Liver (tissue), 9 donors: Measurements from ENCODE around the gene MESP1. TPM values are rescaled to one million over a fixed set of nuclear protein-coding genes. Genes with fewer than 3 reads are reported as not detected.

Experiments
- DNase-seq: peaks from one replicate; pipeline ENCODE4 v3.0.0-alpha.2; 2017; ENCODE audit warnings: low spot score
- H3K27ac ChIP-seq, 2 donors: one replicate each; pipeline ENCODE4 v1.7.0; 2013; ENCODE audit warnings: inconsistent platforms in 2 of 2, low read length in 2 of 2, control low read depth in 1 of 2, low read depth in 1 of 2, mild to moderate bottlenecking in 1 of 2
- H3K27me3 ChIP-seq, 4 donors: one replicate each; pipeline versions ENCODE4 v1.6.1 to v1.7.0; 2013; ENCODE audit warnings: low read length in 3 of 4, inconsistent platforms in 1 of 4, mild to moderate bottlenecking in 1 of 4, moderate library complexity in 1 of 4; ENCODE audit not compliant: control insufficient read depth in 4 of 4, insufficient read depth in 4 of 4
- H3K36me3 ChIP-seq, 4 donors: one replicate each; pipeline versions ENCODE4 v1.6.1 to v1.7.0; 2013; ENCODE audit warnings: low read length in 3 of 4, mild to moderate bottlenecking in 3 of 4, low read depth in 1 of 4, moderate library complexity in 1 of 4; ENCODE audit not compliant: control insufficient read depth in 4 of 4, insufficient read depth in 3 of 4
- H3K4me1 ChIP-seq, 4 donors: one replicate each; pipeline versions ENCODE4 v1.6.1 to v1.7.0; 2013; ENCODE audit warnings: low read length in 3 of 4, mild to moderate bottlenecking in 3 of 4, moderate library complexity in 1 of 4; ENCODE audit not compliant: control insufficient read depth in 4 of 4, insufficient read depth in 4 of 4
- H3K4me3 ChIP-seq, 3 donors: one replicate each; pipeline versions ENCODE4 v1.6.1 to v1.7.0; 2013; ENCODE audit warnings: low read length in 3 of 3, control low read depth in 1 of 3, low read depth in 1 of 3, mild to moderate bottlenecking in 1 of 3
- H3K9ac ChIP-seq, 2 donors: one replicate each; pipeline ENCODE4 v1.7.0; 2013; ENCODE audit warnings: low read length in 2 of 2, mild to moderate bottlenecking in 2 of 2, moderate library complexity in 2 of 2, control low read depth in 1 of 2, low read depth in 1 of 2
- H3K9me3 ChIP-seq, 4 donors: one replicate each; pipeline versions ENCODE4 v1.6.1 to v1.7.0; 2013; ENCODE audit warnings: low read length in 3 of 4; ENCODE audit not compliant: control insufficient read depth in 4 of 4
- EGR1 ChIP-seq, 2 donors: IDR thresholded peaks; 2 replicates each; pipeline ENCODE4 v1.6.1; 2016 to 2018; ENCODE audit warnings: antibody characterized with exemption in 2 of 2, low read depth in 2 of 2
- FOXA1 ChIP-seq: IDR thresholded peaks from 2 replicates; pipeline ENCODE4 v1.6.1; 2016; ENCODE audit warnings: antibody characterized with exemption
- FOXA2 ChIP-seq: IDR thresholded peaks from 2 replicates; pipeline ENCODE4 v1.6.1; 2016; ENCODE audit warnings: antibody characterized with exemption
- GABPA ChIP-seq, 2 donors: IDR thresholded peaks in 1 of 2; conservative IDR thresholded peaks in 1 of 2; 2 replicates each; pipeline ENCODE4 v1.6.1; 2016; ENCODE audit warnings: antibody characterized with exemption in 2 of 2, mild to moderate bottlenecking in 1 of 2, moderate library complexity in 1 of 2
- HNF4A ChIP-seq, 2 donors: conservative IDR thresholded peaks; 2 replicates each; pipeline ENCODE4 v1.6.1; 2016; ENCODE audit warnings: antibody characterized with exemption in 2 of 2, mild to moderate bottlenecking in 2 of 2
- HNF4G ChIP-seq: IDR thresholded peaks from 2 replicates; pipeline ENCODE4 v1.6.1; 2016; ENCODE audit warnings: antibody characterized with exemption
- JUND ChIP-seq, 2 donors: IDR thresholded peaks; 2 replicates each; pipeline ENCODE4 v1.6.1; 2016; ENCODE audit warnings: antibody characterized with exemption in 2 of 2
- MAX ChIP-seq: IDR thresholded peaks from 2 replicates; pipeline ENCODE4 v1.6.1; 2016; ENCODE audit warnings: antibody characterized with exemption
- NR2F2 ChIP-seq: IDR thresholded peaks from 2 replicates; pipeline ENCODE4 v1.6.1; 2016; ENCODE audit warnings: antibody characterized with exemption
- RAD21 ChIP-seq, 2 donors: IDR thresholded peaks; 2 replicates each; pipeline ENCODE4 v1.6.1; 2016; ENCODE audit warnings: antibody characterized with exemption in 2 of 2, mild to moderate bottlenecking in 2 of 2
- RXRA ChIP-seq, 2 donors: IDR thresholded peaks; 2 replicates each; pipeline ENCODE4 v1.6.1; 2017 to 2018; ENCODE audit warnings: antibody characterized with exemption in 2 of 2, mild to moderate bottlenecking in 1 of 2
- SP1 ChIP-seq: IDR thresholded peaks from 2 replicates; pipeline ENCODE4 v1.6.1; 2018; ENCODE audit warnings: antibody characterized with exemption, mild to moderate bottlenecking
- TAF1 ChIP-seq: conservative IDR thresholded peaks from 2 replicates; pipeline ENCODE4 v1.6.1; 2016; ENCODE audit warnings: antibody characterized with exemption, mild to moderate bottlenecking
- YY1 ChIP-seq: IDR thresholded peaks from 2 replicates; pipeline ENCODE4 v1.6.1; 2016; ENCODE audit warnings: antibody characterized with exemption, mild to moderate bottlenecking
- WGBS: extraction: QIAGEN DNeasy Blood & Tissue Kit; methylation state at CpG from one replicate; pipeline ENCODE4 v1.1.7; 2013; 5-methylcytosine and 5-hydroxymethylcytosine counted together
- polyA plus RNA-seq, 2 donors: library from polyadenylated mRNA; stranded (reverse) in 1 of 2; unstranded in 1 of 2; fragments of 200-250 nt in 1 of 2; fragments of >200 nt in 1 of 2; fragmentation: Nextera tagmentation in 1 of 2; extraction: Ambion mirVana in 1 of 2; gene quantifications; one replicate each; pipeline versions ENCODE4 v1.2.1 to v1.2.3, GENCODE V29; 2013 to 2015
- total RNA-seq, 2 donors: library from RNA; depleted of rRNA; stranded (reverse); fragments of >200 nt; gene quantifications; one replicate each; pipeline ENCODE4 v1.2.3, GENCODE V29; 2014
- TF ChIP-seq, protein P1 (sequence below): IDR thresholded peaks from 2 replicates; pipeline ENCODE4 v1.6.1; 2016; ENCODE audit warnings: antibody characterized with exemption
- TF ChIP-seq, protein P2 (sequence below): IDR thresholded peaks from 2 replicates; pipeline ENCODE4 v1.6.1; 2016; ENCODE audit warnings: antibody characterized with exemption
- TF ChIP-seq, protein P3 (sequence below): IDR thresholded peaks from 2 replicates; pipeline ENCODE4 v1.6.1; 2016; ENCODE audit warnings: antibody characterized with exemption, mild to moderate bottlenecking
- TF ChIP-seq, protein P4 (sequence below): fragments of 150-350 bp; IDR thresholded peaks from 2 replicates; pipeline ENCODE4 v1.5.1; 2017; ENCODE audit warnings: improper control_type of control experiment, low read depth, low read length; ENCODE audit not compliant: missing input control
- donor health status: healthy.
- donor health status: healthy.
- donor health status: healthy.
- donor health status: healthy.
- donor health status: healthy.

Gene MESP1
- total and polyA plus RNA-seq, 4 donors = 0.14 to 1.8 (median 0.84) TPM

DNA sequence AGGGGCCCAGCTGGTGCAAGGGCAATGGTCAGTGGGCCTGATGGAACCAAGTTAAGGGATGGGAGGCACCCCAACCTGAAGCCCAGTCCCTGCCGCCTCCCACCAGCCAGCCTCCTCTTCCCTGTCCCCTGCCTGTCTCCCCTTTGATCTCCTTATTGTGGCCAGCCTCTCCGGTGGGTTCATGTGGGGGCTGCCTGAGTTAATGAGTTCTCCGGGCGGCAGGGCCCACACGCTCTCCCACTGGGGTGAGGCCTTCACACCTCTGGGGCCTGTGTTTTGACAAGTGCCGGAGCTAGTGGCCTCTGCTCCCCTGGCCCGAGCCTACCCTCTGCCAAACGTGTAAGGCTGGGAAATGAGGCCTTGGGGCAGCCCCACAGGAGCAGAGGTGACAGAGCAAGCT, 7.2 kb upstream of the MESP1 start:
- Histone ChIP-seq H3K9ac (no peak overlapping the region), H3K4me1 (peaks cover 7 to 21% (median 17%) of the 10 kb centered on the region in 4 donors), H3K4me3 (no peak overlapping the region), H3K9me3 (no peaks in the 10 kb centered on the region), H3K27me3 (no peaks in the 10 kb centered on the region), H3K36me3 (no peaks in the 10 kb centered on the region), H3K27ac (no peak overlapping the region)
- DNase-seq = no peak
- 94% methylated on average over 8 of the region's 8 CpGs for WGBS
- TF ChIP-seq TAF1 = no peak

GRCh38 chr15:89756897-89757296, 5.8 kb upstream of the MESP1 start:
- no peak for DNase-seq
- WGBS = 38% methylated on average over 7 of the region's 7 CpGs
- Histone ChIP-seq H3K27me3 (no peaks in the 10 kb centered on the region), H3K9ac (no peak overlapping the region), H3K9me3 (no peaks in the 10 kb centered on the region), H3K27ac (no peak overlapping the region), H3K4me1 (peaks cover 7 to 14% (median 12%) of the 10 kb centered on the region in 4 donors), H3K4me3 (no peak overlapping the region), H3K36me3 (no peaks in the 10 kb centered on the region)
- TF ChIP-seq RXRA (IDR thresholded peaks at IDR 0.05) (peak in 1 of 2 donors; percentile 29), TAF1 (no peak), HNF4G (no peak), FOXA2 (peak; percentile 60), RAD21 (IDR thresholded peaks at IDR 0.05) (no peak), YY1 (peak; percentile 74), EGR1 (IDR thresholded peaks at IDR 0.05; ENCODE audit: low read depth in 2 of 2) (no peak), MAX (no peak), SP1 (no peak), HNF4A (conservative IDR thresholded peaks at IDR 0.05) (peak in 1 of 2 donors; percentile 28), FOXA1 (no peak), GABPA (IDR thresholded peaks at IDR 0.05 in 1 of 2, conservative IDR thresholded peaks at IDR 0.05 in 1 of 2) (no peak), JUND (IDR thresholded peaks at IDR 0.05) (no peak), NR2F2 (no peak)
- TF ChIP-seq, protein P1, sequence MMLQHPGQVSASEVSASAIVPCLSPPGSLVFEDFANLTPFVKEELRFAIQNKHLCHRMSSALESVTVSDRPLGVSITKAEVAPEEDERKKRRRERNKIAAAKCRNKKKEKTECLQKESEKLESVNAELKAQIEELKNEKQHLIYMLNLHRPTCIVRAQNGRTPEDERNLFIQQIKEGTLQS = no peak
- TF ChIP-seq, protein P2, sequence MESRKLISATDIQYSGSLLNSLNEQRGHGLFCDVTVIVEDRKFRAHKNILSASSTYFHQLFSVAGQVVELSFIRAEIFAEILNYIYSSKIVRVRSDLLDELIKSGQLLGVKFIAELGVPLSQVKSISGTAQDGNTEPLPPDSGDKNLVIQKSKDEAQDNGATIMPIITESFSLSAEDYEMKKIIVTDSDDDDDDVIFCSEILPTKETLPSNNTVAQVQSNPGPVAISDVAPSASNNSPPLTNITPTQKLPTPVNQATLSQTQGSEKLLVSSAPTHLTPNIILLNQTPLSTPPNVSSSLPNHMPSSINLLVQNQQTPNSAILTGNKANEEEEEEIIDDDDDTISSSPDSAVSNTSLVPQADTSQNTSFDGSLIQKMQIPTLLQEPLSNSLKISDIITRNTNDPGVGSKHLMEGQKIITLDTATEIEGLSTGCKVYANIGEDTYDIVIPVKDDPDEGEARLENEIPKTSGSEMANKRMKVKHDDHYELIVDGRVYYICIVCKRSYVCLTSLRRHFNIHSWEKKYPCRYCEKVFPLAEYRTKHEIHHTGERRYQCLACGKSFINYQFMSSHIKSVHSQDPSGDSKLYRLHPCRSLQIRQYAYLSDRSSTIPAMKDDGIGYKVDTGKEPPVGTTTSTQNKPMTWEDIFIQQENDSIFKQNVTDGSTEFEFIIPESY = no peak
- TF ChIP-seq, protein P3, sequence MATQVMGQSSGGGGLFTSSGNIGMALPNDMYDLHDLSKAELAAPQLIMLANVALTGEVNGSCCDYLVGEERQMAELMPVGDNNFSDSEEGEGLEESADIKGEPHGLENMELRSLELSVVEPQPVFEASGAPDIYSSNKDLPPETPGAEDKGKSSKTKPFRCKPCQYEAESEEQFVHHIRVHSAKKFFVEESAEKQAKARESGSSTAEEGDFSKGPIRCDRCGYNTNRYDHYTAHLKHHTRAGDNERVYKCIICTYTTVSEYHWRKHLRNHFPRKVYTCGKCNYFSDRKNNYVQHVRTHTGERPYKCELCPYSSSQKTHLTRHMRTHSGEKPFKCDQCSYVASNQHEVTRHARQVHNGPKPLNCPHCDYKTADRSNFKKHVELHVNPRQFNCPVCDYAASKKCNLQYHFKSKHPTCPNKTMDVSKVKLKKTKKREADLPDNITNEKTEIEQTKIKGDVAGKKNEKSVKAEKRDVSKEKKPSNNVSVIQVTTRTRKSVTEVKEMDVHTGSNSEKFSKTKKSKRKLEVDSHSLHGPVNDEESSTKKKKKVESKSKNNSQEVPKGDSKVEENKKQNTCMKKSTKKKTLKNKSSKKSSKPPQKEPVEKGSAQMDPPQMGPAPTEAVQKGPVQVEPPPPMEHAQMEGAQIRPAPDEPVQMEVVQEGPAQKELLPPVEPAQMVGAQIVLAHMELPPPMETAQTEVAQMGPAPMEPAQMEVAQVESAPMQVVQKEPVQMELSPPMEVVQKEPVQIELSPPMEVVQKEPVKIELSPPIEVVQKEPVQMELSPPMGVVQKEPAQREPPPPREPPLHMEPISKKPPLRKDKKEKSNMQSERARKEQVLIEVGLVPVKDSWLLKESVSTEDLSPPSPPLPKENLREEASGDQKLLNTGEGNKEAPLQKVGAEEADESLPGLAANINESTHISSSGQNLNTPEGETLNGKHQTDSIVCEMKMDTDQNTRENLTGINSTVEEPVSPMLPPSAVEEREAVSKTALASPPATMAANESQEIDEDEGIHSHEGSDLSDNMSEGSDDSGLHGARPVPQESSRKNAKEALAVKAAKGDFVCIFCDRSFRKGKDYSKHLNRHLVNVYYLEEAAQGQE = no peak
- TF ChIP-seq, protein P4, sequence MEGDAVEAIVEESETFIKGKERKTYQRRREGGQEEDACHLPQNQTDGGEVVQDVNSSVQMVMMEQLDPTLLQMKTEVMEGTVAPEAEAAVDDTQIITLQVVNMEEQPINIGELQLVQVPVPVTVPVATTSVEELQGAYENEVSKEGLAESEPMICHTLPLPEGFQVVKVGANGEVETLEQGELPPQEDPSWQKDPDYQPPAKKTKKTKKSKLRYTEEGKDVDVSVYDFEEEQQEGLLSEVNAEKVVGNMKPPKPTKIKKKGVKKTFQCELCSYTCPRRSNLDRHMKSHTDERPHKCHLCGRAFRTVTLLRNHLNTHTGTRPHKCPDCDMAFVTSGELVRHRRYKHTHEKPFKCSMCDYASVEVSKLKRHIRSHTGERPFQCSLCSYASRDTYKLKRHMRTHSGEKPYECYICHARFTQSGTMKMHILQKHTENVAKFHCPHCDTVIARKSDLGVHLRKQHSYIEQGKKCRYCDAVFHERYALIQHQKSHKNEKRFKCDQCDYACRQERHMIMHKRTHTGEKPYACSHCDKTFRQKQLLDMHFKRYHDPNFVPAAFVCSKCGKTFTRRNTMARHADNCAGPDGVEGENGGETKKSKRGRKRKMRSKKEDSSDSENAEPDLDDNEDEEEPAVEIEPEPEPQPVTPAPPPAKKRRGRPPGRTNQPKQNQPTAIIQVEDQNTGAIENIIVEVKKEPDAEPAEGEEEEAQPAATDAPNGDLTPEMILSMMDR = no peak
